ENCODE data around the gene PXK.

The PXK gene

DNA sequence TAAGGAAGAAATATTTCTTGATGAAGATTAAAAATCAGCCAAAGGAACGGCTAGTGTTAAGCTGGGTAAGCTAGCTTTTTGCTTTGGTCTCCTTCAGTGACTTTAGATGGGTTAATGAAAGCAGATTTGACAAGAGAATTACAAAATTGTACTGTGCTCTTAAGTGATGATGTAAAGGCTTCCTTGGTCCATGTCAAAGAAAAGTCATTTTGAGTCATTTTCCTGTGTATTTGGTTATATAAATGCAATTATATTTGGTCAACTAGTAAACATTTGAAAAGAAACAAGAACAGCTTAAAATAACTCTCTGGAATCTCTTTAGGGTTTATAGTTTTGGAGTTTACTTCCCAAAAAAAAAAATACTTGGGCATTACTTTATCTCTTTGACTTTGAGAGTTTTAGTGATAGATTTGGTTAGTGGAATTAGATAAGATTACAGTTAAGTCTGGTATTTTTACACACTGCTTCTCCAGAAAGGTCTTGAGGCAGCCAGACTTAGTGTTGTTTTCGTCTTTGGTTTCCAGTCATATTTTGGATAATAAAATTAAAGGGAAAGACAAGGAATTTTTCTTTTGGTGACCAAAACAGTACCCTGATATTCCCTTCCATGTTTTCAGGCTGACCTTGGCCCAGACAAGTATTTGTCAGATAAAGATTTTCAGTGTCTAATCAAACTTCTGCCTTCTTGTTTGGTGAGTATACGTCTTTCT, 58.6 kb downstream of the PXK start:
- no peaks in the 10 kb centered on the region for H3K9me3 ChIP-seq (ENCODE audit: control insufficient read depth in 1 of 2, low read length in 2 of 2)
- no peak overlapping the region for H3K9ac ChIP-seq (ENCODE audit: low read depth in 1 of 2, low read length in 2 of 2)
- no peak overlapping the region for H3K4me3 ChIP-seq (ENCODE audit: low read depth in 1 of 2, low read length in 2 of 2)
- H3K27me3 ChIP-seq (ENCODE audit: control insufficient read depth in 1 of 2, insufficient read depth in 2 of 2, low read length in 2 of 2): no peaks in the 10 kb centered on the region
- H3K27ac ChIP-seq (ENCODE audit: low read depth, low read length): no peak overlapping the region
- H3K36me3 ChIP-seq (ENCODE audit: control insufficient read depth in 1 of 2, insufficient read depth in 2 of 2, low read length in 2 of 2): peaks cover 11 to 18% of the 10 kb centered on the region in 2 donors
- H3K4me1 ChIP-seq (ENCODE audit: control insufficient read depth in 1 of 2, insufficient read depth in 2 of 2, low read length in 2 of 2): peaks cover 0 to 12% of the 10 kb centered on the region in 2 donors

DNA sequence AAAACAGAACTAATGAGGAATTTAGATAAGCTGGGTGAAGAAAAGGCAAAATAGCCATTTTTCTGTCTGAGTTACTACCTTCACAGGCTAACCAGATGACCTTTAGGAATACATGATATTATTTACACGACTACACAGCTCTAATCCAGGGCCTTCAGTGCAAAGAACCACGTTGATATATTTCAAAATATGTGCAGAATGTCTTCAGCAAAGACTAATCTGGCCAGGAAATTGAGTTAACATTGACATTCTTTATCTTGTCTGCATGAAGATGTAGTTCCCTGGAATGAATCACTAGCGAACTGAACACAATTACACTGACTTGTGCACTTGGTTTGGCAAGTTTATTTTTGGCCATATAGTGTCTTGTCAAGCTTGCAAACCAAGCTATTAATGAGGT, 59.5 kb downstream of the PXK start:
- H3K4me3 ChIP-seq (ENCODE audit: low read depth in 1 of 2, low read length in 2 of 2): no peak overlapping the region
- H3K27me3 ChIP-seq (ENCODE audit: control insufficient read depth in 1 of 2, insufficient read depth in 2 of 2, low read length in 2 of 2): no peaks in the 10 kb centered on the region
- H3K4me1 ChIP-seq (ENCODE audit: control insufficient read depth in 1 of 2, insufficient read depth in 2 of 2, low read length in 2 of 2): peaks cover 0 to 8% of the 10 kb centered on the region in 2 donors
- no peak overlapping the region for H3K27ac ChIP-seq (ENCODE audit: low read depth, low read length)
- no peaks in the 10 kb centered on the region for H3K9me3 ChIP-seq (ENCODE audit: control insufficient read depth in 1 of 2, low read length in 2 of 2)
- no peak overlapping the region for H3K9ac ChIP-seq (ENCODE audit: low read depth in 1 of 2, low read length in 2 of 2)
- peaks cover 20 to 26% of the 10 kb centered on the region in 2 donors for H3K36me3 ChIP-seq (ENCODE audit: control insufficient read depth in 1 of 2, insufficient read depth in 2 of 2, low read length in 2 of 2)

DNA sequence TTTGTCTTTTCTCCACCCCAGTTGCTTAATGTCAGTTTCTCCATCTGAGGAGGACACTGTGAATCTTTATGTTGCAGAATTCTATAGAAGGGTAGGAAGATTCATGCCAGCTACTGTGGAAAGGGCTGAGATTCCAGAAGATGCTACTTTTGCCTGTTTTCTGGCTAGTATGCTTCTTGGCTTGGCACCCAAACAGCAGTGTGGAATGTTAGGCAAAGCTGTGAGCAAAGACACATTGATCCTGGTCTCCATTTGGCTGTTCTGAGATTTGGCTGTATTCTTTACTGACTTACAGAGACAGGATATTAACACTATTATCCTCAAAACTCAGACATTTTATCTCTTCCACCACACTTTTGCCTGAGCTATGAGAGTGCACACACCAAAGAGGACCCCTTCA, 61.6 kb downstream of the PXK start:
- H3K4me1 ChIP-seq (ENCODE audit: control insufficient read depth in 1 of 2, insufficient read depth in 2 of 2, low read length in 2 of 2): peaks cover 0 to 8% of the 10 kb centered on the region in 2 donors
- no peaks in the 10 kb centered on the region for H3K27me3 ChIP-seq (ENCODE audit: control insufficient read depth in 1 of 2, insufficient read depth in 2 of 2, low read length in 2 of 2)
- no peak overlapping the region for H3K9ac ChIP-seq (ENCODE audit: low read depth in 1 of 2, low read length in 2 of 2)
- no peak overlapping the region for H3K4me3 ChIP-seq (ENCODE audit: low read depth in 1 of 2, low read length in 2 of 2)
- peaks cover 35 to 44% of the 10 kb centered on the region in 2 donors for H3K36me3 ChIP-seq (ENCODE audit: control insufficient read depth in 1 of 2, insufficient read depth in 2 of 2, low read length in 2 of 2)
- H3K9me3 ChIP-seq (ENCODE audit: control insufficient read depth in 1 of 2, low read length in 2 of 2): no peaks in the 10 kb centered on the region
- no peak overlapping the region for H3K27ac ChIP-seq (ENCODE audit: low read depth, low read length)

DNA sequence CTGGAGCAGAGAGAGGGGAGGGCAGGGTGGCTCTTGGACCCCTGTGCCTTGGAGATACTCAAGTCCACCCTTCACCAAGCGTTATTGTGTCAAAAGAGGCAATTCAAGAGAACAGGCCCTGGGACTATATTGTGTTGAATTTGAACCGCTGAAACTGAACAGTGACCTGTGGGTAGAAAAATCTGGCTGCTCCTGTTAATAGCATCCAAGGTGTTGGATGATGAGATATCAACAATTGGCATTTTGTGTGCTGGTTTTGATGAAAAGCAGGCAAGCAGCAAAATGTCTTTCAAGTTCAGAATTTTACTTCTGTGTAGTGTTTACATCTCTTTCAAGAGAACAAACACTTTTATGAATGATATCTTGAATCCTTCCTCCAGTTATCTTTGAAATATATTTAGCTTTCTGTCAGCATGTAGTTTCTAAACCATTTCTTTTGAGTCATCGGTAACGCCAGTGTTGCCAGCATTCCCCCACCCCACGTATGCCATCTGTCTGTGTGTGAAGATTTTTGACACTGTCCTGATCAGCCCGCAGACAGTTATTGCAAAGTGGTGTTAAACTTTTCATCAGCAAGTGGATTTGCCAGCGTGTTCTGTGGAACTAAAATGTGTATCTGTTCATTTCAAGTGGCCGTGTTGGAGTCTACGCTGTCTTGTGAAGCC, 66.1 kb downstream of the PXK start:
- Histone ChIP-seq H3K27ac (ENCODE audit: low read depth, low read length) (no peak overlapping the region), H3K4me3 (ENCODE audit: low read depth in 1 of 2, low read length in 2 of 2) (no peak overlapping the region), H3K4me1 (ENCODE audit: control insufficient read depth in 1 of 2, insufficient read depth in 2 of 2, low read length in 2 of 2) (no peaks in the 10 kb centered on the region), H3K27me3 (ENCODE audit: control insufficient read depth in 1 of 2, insufficient read depth in 2 of 2, low read length in 2 of 2) (no peaks in the 10 kb centered on the region), H3K36me3 (ENCODE audit: control insufficient read depth in 1 of 2, insufficient read depth in 2 of 2, low read length in 2 of 2) (peaks cover 46 to 59% of the 10 kb centered on the region in 2 donors), H3K9me3 (ENCODE audit: control insufficient read depth in 1 of 2, low read length in 2 of 2) (no peaks in the 10 kb centered on the region), H3K9ac (ENCODE audit: low read depth in 1 of 2, low read length in 2 of 2) (no peak overlapping the region)

DNA sequence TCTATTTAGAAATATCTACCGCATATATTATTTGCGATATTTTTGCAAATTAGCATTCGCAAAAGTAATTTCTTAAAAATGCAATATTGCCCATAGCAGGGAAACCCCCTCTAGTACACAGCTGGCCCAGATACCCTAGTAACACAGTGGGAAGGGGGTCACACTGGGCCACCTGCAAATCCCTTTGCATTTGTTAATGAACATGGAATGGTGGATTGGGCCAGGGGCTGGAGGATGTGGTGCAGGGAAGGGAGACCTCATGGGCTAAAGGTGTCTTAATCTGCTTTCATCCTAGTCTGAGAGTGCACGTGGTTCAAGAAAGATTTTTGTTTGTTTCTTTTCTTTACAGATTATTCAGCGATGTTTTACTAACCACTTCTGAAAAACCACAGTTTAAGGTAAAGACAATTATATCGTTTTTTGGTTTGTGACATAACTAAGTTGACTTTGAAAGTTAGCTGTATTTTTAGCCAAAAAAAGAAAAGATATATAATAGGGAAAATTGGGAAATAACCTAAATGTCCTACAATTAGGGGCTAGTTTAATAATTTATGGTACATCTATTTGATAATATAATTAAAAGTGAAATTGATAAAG, 70.9 kb downstream of the PXK start:
- Histone ChIP-seq H3K27me3 (ENCODE audit: control insufficient read depth in 1 of 2, insufficient read depth in 2 of 2, low read length in 2 of 2) (no peaks in the 10 kb centered on the region), H3K9me3 (ENCODE audit: control insufficient read depth in 1 of 2, low read length in 2 of 2) (no peaks in the 10 kb centered on the region), H3K36me3 (ENCODE audit: control insufficient read depth in 1 of 2, insufficient read depth in 2 of 2, low read length in 2 of 2) (peaks cover 15 to 27% of the 10 kb centered on the region in 2 donors), H3K9ac (ENCODE audit: low read depth in 1 of 2, low read length in 2 of 2) (no peak overlapping the region), H3K4me3 (ENCODE audit: low read depth in 1 of 2, low read length in 2 of 2) (no peak overlapping the region), H3K4me1 (ENCODE audit: control insufficient read depth in 1 of 2, insufficient read depth in 2 of 2, low read length in 2 of 2) (no peaks in the 10 kb centered on the region), H3K27ac (ENCODE audit: low read depth, low read length) (no peak overlapping the region)

DNA sequence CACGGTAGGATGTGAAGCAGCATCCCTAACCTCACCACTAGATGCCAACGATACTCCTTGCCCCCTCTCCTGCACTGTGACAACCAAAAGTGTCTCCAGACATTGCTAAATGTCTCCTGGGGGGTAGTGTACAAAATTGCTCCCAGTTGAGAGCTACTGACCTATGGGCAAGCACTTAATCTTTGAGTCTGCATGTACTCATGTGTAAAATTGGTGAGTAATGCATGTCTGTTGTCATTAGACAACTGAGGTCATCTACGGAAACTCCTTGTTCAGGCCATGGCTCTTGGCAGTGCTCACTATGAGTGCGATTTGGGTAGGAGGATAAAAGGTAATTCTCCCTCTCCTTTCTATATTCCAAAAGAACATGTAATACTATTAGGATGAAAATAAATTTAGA, 71.7 kb downstream of the PXK start:
- Histone ChIP-seq H3K4me3 (ENCODE audit: low read depth in 1 of 2, low read length in 2 of 2) (no peak overlapping the region), H3K4me1 (ENCODE audit: control insufficient read depth in 1 of 2, insufficient read depth in 2 of 2, low read length in 2 of 2) (no peaks in the 10 kb centered on the region), H3K27me3 (ENCODE audit: control insufficient read depth in 1 of 2, insufficient read depth in 2 of 2, low read length in 2 of 2) (no peaks in the 10 kb centered on the region), H3K36me3 (ENCODE audit: control insufficient read depth in 1 of 2, insufficient read depth in 2 of 2, low read length in 2 of 2) (peaks cover 16 to 28% of the 10 kb centered on the region in 2 donors), H3K9ac (ENCODE audit: low read depth in 1 of 2, low read length in 2 of 2) (no peak overlapping the region), H3K9me3 (ENCODE audit: control insufficient read depth in 1 of 2, low read length in 2 of 2) (no peaks in the 10 kb centered on the region), H3K27ac (ENCODE audit: low read depth, low read length) (no peak overlapping the region)

DNA sequence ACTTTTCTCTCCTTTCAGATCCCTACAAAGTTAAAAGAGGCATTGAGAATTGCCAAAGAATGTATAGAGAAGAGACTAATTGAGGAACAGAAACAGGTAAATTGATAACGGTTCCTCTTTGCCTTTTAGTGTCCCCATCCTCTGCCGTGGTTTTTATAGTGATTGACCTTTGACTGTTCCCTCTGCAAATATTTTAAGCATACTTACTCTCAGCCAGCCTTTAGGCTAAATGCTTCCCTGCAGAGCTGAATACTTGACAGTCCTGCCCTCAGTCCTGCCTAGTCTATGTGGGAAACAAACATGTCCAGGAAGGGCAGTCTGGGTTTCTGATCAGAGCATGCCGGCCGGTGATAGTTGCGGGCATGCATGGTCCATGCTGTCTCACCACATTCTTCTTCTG, 76.2 kb downstream of the PXK start:
- Histone ChIP-seq H3K9ac (ENCODE audit: low read depth in 1 of 2, low read length in 2 of 2) (no peak overlapping the region), H3K4me3 (ENCODE audit: low read depth in 1 of 2, low read length in 2 of 2) (no peak overlapping the region), H3K4me1 (ENCODE audit: control insufficient read depth in 1 of 2, insufficient read depth in 2 of 2, low read length in 2 of 2) (no peaks in the 10 kb centered on the region), H3K27ac (ENCODE audit: low read depth, low read length) (no peak overlapping the region), H3K27me3 (ENCODE audit: control insufficient read depth in 1 of 2, insufficient read depth in 2 of 2, low read length in 2 of 2) (no peaks in the 10 kb centered on the region), H3K36me3 (ENCODE audit: control insufficient read depth in 1 of 2, insufficient read depth in 2 of 2, low read length in 2 of 2) (peaks cover 23 to 35% of the 10 kb centered on the region in 2 donors), H3K9me3 (ENCODE audit: control insufficient read depth in 1 of 2, low read length in 2 of 2) (no peaks in the 10 kb centered on the region)

DNA sequence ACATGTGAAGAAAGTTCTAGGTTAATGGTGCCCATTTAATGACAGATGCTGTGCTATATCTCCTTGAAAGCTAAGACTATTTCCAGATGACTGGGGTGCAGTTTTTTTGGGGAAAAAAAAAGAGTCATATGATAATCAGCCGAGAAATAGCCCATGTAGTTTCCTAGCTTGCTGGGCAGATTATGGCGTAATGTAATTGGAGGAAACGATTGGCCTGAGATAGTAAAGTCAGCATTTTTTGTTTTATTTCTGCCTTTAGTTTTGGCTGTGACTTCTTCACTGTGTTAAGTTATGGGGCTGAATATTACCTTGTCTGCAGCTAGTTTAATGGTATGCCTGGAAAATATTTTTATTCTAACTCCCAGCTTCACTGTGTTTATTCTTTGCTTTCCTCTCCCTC, 77.0 kb downstream of the PXK start:
- Histone ChIP-seq H3K27me3 (ENCODE audit: control insufficient read depth in 1 of 2, insufficient read depth in 2 of 2, low read length in 2 of 2) (no peaks in the 10 kb centered on the region), H3K9ac (ENCODE audit: low read depth in 1 of 2, low read length in 2 of 2) (no peak overlapping the region), H3K4me1 (ENCODE audit: control insufficient read depth in 1 of 2, insufficient read depth in 2 of 2, low read length in 2 of 2) (no peaks in the 10 kb centered on the region), H3K4me3 (ENCODE audit: low read depth in 1 of 2, low read length in 2 of 2) (no peak overlapping the region), H3K9me3 (ENCODE audit: control insufficient read depth in 1 of 2, low read length in 2 of 2) (no peaks in the 10 kb centered on the region), H3K36me3 (ENCODE audit: control insufficient read depth in 1 of 2, insufficient read depth in 2 of 2, low read length in 2 of 2) (peaks cover 23 to 29% of the 10 kb centered on the region in 2 donors), H3K27ac (ENCODE audit: low read depth, low read length) (no peak overlapping the region)

DNA sequence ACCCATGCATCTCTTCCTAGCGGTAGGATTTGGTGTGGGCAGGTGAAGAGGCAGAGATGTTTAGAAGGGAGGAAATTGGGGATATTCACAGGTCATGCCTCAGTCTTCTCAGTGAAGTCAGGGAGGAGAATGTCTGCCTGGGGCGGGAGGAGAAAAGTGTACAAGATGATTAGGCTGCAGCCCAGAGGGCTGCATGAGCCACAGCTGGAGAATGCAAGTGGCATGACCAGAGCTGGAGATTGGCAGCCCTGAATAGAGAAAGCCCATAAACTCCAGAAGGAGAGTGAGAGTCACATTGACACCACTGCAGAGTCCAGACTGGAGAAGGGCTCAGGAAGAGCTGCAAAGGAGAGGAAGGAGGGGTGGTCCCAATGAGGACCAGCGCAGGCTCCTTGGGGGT, 78.3 kb downstream of the PXK start:
- Histone ChIP-seq H3K27ac (ENCODE audit: low read depth, low read length) (no peak overlapping the region), H3K9me3 (ENCODE audit: control insufficient read depth in 1 of 2, low read length in 2 of 2) (no peaks in the 10 kb centered on the region), H3K36me3 (ENCODE audit: control insufficient read depth in 1 of 2, insufficient read depth in 2 of 2, low read length in 2 of 2) (peaks cover 23 to 29% of the 10 kb centered on the region in 2 donors), H3K4me1 (ENCODE audit: control insufficient read depth in 1 of 2, insufficient read depth in 2 of 2, low read length in 2 of 2) (no peaks in the 10 kb centered on the region), H3K4me3 (ENCODE audit: low read depth in 1 of 2, low read length in 2 of 2) (no peak overlapping the region), H3K9ac (ENCODE audit: low read depth in 1 of 2, low read length in 2 of 2) (no peak overlapping the region), H3K27me3 (ENCODE audit: control insufficient read depth in 1 of 2, insufficient read depth in 2 of 2, low read length in 2 of 2) (no peaks in the 10 kb centered on the region)

Measured in duodenal mucosa (tissue), 2 donors.